Neural cell (in vitro differentiated cells): ENCODE results near the gene PDE8B. TPM values are rescaled to one million over a fixed set of nuclear protein-coding genes. Genes with fewer than 3 reads are reported as not detected.

Source experiments
- H2AFZ ChIP-seq: fragments of 200-600, 300-800 bp; sonication (generic), shearing (Covaris generic); 2 replicates; pipeline ENCODE4 v1.6.0; 2014; ENCODE audit warnings: low read depth, mild to moderate bottlenecking, antibody characterized with exemption, low read length, moderate library complexity
- H3F3A ChIP-seq: fragments of 200-600 bp; shearing (Covaris generic); 2 replicates; pipeline ENCODE4 v1.6.1; 2016; ENCODE audit warnings: mild to moderate bottlenecking, moderate library complexity, mixed read lengths, antibody characterized with exemption, low read length; ENCODE audit not compliant: insufficient read depth, poor library complexity, severe bottlenecking
- H3K27ac ChIP-seq: fragments of 200-600, 300-800 bp; sonication (generic), shearing (Covaris generic); 2 replicates; pipeline ENCODE4 v1.5.1; 2014; ENCODE audit warnings: mild to moderate bottlenecking, low read length, moderate library complexity
- H3K27me3 ChIP-seq: fragments of 300-800, 200-600 bp; sonication (generic), shearing (Covaris generic); 2 replicates; pipeline ENCODE4 v1.6.0; 2014; ENCODE audit warnings: mild to moderate bottlenecking, low read depth, low read length, moderate library complexity; ENCODE audit not compliant: insufficient read depth
- H3K36me3 ChIP-seq: fragments of 300-800, 200-600 bp; sonication (generic), shearing (Covaris generic); 2 replicates; pipeline ENCODE4 v1.5.1; 2014; ENCODE audit warnings: mild to moderate bottlenecking, antibody characterized with exemption, low read length, moderate library complexity; ENCODE audit not compliant: insufficient read depth
- H3K4me2 ChIP-seq: fragments of 300-800, 200-600 bp; sonication (generic), shearing (Covaris generic); 2 replicates; pipeline ENCODE4 v1.6.0; 2014; ENCODE audit warnings: mild to moderate bottlenecking, low read length
- H3K4me3 ChIP-seq: fragments of 300-800, 200-600 bp; sonication (generic), shearing (Covaris generic); 2 replicates; pipeline ENCODE4 v1.5.1; 2014; ENCODE audit warnings: mild to moderate bottlenecking, low read length, moderate library complexity
- H3K79me2 ChIP-seq: fragments of 200-600 bp; shearing (Covaris generic); replicated peaks from 2 replicates; pipeline ENCODE4 v1.6.0; 2014; ENCODE audit warnings: mild to moderate bottlenecking, low read length, moderate library complexity; ENCODE audit not compliant: insufficient read depth
- H3K9ac ChIP-seq: fragments of 300-800, 200-600 bp; sonication (generic), shearing (Covaris generic); 2 replicates; pipeline ENCODE4 v1.6.1; 2016; ENCODE audit warnings: mild to moderate bottlenecking, low read length, mixed read lengths
- H3K9me2 ChIP-seq: fragments of 200-600 bp; shearing (Covaris generic); 2 replicates; pipeline ENCODE4 v1.6.1; 2016; ENCODE audit warnings: mild to moderate bottlenecking, low read length, mixed read lengths; ENCODE audit not compliant: insufficient read depth
- H3K9me3 ChIP-seq: fragments of 200-600, 300-800 bp; sonication (generic), shearing (Covaris generic); 2 replicates; pipeline ENCODE4 v1.6.1; 2016; ENCODE audit warnings: mild to moderate bottlenecking, mixed run types, low read length, moderate library complexity, mixed read lengths
- H4K20me1 ChIP-seq: fragments of 200-600 bp; shearing (Covaris generic); 2 replicates; pipeline ENCODE4 v1.6.1; 2016; ENCODE audit warnings: mild to moderate bottlenecking, mixed run types; ENCODE audit not compliant: insufficient read depth
- CTCF ChIP-seq: fragments of 450-650 bp; IDR thresholded peaks from 2 replicates; pipeline ENCODE4 v1.5.1; 2014; ENCODE audit warnings: antibody characterized with exemption, mild to moderate bottlenecking, moderate library complexity; ENCODE audit not compliant: poor library complexity, severe bottlenecking
- EP300 ChIP-seq: fragments of 450-650 bp; conservative IDR thresholded peaks from 2 replicates; pipeline ENCODE4 v1.6.1; 2014; ENCODE audit warnings: antibody characterized with exemption, mild to moderate bottlenecking, moderate library complexity; ENCODE audit not compliant: poor library complexity, severe bottlenecking
- EZH2 ChIP-seq: fragments of 200-600, 300-800 bp; shearing (Covaris generic), sonication (generic); IDR thresholded peaks from 2 replicates; pipeline ENCODE4 v1.6.1; 2014; ENCODE audit warnings: antibody characterized with exemption, low read length, borderline replicate concordance, mild to moderate bottlenecking; ENCODE audit not compliant: insufficient read depth, poor library complexity, severe bottlenecking
- MXI1 ChIP-seq: fragments of 450-650 bp; conservative IDR thresholded peaks from 2 replicates; pipeline ENCODE4 v1.6.1; 2014; ENCODE audit warnings: antibody characterized with exemption, mild to moderate bottlenecking; ENCODE audit not compliant: poor library complexity, severe bottlenecking
- POLR2AphosphoS5 ChIP-seq: IDR thresholded peaks from 2 replicates; pipeline ENCODE4 v1.6.1; 2012
- RAD21 ChIP-seq: fragments of 450-650 bp; conservative IDR thresholded peaks from 2 replicates; pipeline ENCODE4 v1.6.1; 2014; ENCODE audit warnings: antibody characterized with exemption, mild to moderate bottlenecking, moderate library complexity
- REST ChIP-seq: IDR thresholded peaks from 2 replicates; pipeline ENCODE4 v1.6.1; 2012; ENCODE audit warnings: borderline replicate concordance
- SMC3 ChIP-seq: fragments of 450-650 bp; conservative IDR thresholded peaks from 2 replicates; pipeline ENCODE4 v1.6.1; 2014; ENCODE audit warnings: antibody characterized with exemption, mild to moderate bottlenecking, moderate library complexity; ENCODE audit not compliant: poor library complexity
- TAF1 ChIP-seq: IDR thresholded peaks from 2 replicates; pipeline ENCODE4 v1.6.1; 2012; ENCODE audit warnings: low read depth
- polyA plus RNA-seq: library from polyadenylated mRNA; depleted of rRNA; stranded (reverse); fragments of >200 nt; gene quantifications from 2 replicates; pipeline ENCODE4 v1.2.3, GENCODE V29; 2014

PDE8B gene
- polyA plus RNA-seq, 1 donor from 2014 or later: 0.22 TPM

GRCh38 chr5:77267496-77267895 lies 57.0 kb downstream of the PDE8B start:
- H3K4me2 ChIP-seq: no peak overlapping the region
- H3K9me2 ChIP-seq: no peaks in the 10 kb centered on the region
- no peak overlapping the region for H3K9ac ChIP-seq
- no peaks in the 10 kb centered on the region for H3K9me3 ChIP-seq
- H3K27ac ChIP-seq: no peak overlapping the region
- H3K36me3 ChIP-seq: no peaks in the 10 kb centered on the region
- no peaks in the 10 kb centered on the region for H3K27me3 ChIP-seq
- no peak overlapping the region for H2AFZ ChIP-seq
- no peaks in the 10 kb centered on the region for H3K79me2 ChIP-seq
- H4K20me1 ChIP-seq: no peaks in the 10 kb centered on the region
- no peak overlapping the region for H3K4me3 ChIP-seq
- no peak for TF ChIP-seq MXI1
- no peak for TF ChIP-seq EP300
- no peak for TF ChIP-seq SMC3
- TF ChIP-seq RAD21: no peak
- no peak for TF ChIP-seq EZH2
- no peak for TF ChIP-seq REST
- no peak for TF ChIP-seq CTCF
- no peak for TF ChIP-seq TAF1
- TF ChIP-seq POLR2AphosphoS5: no peak
- no peaks in the 10 kb centered on the region for H3F3A ChIP-seq

- Histone ChIP-seq H3K9me2 (no peaks in the 10 kb centered on the region), H4K20me1 (no peaks in the 10 kb centered on the region), H2AFZ (no peak overlapping the region), H3K36me3 (no peaks in the 10 kb centered on the region), H3K9ac (no peak overlapping the region), H3K27ac (no peak overlapping the region), H3K79me2 (no peaks in the 10 kb centered on the region), H3K4me3 (no peak overlapping the region), H3K27me3 (no peaks in the 10 kb centered on the region), H3F3A (no peaks in the 10 kb centered on the region), H3K9me3 (no peaks in the 10 kb centered on the region), H3K4me2 (no peak overlapping the region)
- no peak for TF ChIP-seq POLR2AphosphoS5
- TF ChIP-seq TAF1: no peak
- no peak for TF ChIP-seq REST
- no peak for TF ChIP-seq MXI1
- no peak for TF ChIP-seq EP300
- no peak for TF ChIP-seq SMC3
- TF ChIP-seq RAD21: no peak
- no peak for TF ChIP-seq EZH2
- no peak for TF ChIP-seq CTCF
These were observed 61.7 kb downstream of the PDE8B start for GRCh38 chr5:77272206-77272605.
